OCI-LY1 (cell line): ENCODE measurements around the gene SERINC5.
A peak's percentile ranks its signal among the peaks of the same experiment; 100 is the strongest.
"Not testable (repeated sequence)": the region's sequence is repeated elsewhere in the genome, so short reads cannot be mapped to it uniquely, and the experiment has no call there.

ENCODE experiments used
- H2AFZ ChIP-seq: fragments of 200-600 bp; sonication (generic), shearing (Covaris generic); 2 replicates; pipeline ENCODE4 v1.6.0; 2014; ENCODE audit warnings: antibody characterized with exemption, mild to moderate bottlenecking, low read length
- H3F3A ChIP-seq: fragments of 200-600 bp; sonication (generic), shearing (Covaris generic); 2 replicates; pipeline ENCODE4 v1.6.0; 2014; ENCODE audit warnings: mild to moderate bottlenecking, antibody characterized with exemption, low read length, moderate library complexity; ENCODE audit not compliant: insufficient read depth
- H3K27ac ChIP-seq: fragments of 200-600 bp; sonication (generic); 2 replicates; pipeline ENCODE4 v1.5.1; 2014; ENCODE audit warnings: low read length, mixed run types, mild to moderate bottlenecking, low read depth; ENCODE audit not compliant: poor library complexity, severe bottlenecking
- H3K27me3 ChIP-seq: fragments of 200-600 bp; sonication (generic); 2 replicates; pipeline ENCODE4 v1.6.0; 2014; ENCODE audit warnings: antibody characterized with exemption, mild to moderate bottlenecking, low read length, moderate library complexity; ENCODE audit not compliant: insufficient read depth
- H3K36me3 ChIP-seq: fragments of 200-600 bp; sonication (generic); 2 replicates; pipeline ENCODE4 v1.6.1; 2014; ENCODE audit warnings: mild to moderate bottlenecking, antibody characterized with exemption, low read length, moderate library complexity, mixed read lengths; ENCODE audit not compliant: insufficient read depth
- H3K4me1 ChIP-seq: fragments of 200-600 bp; sonication (generic); 2 replicates; pipeline ENCODE4 v1.5.1; 2014; ENCODE audit warnings: mild to moderate bottlenecking, low read length, moderate library complexity; ENCODE audit not compliant: insufficient read depth, severe bottlenecking
- H3K4me2 ChIP-seq: fragments of 200-600 bp; sonication (generic), shearing (Covaris generic); 2 replicates; pipeline ENCODE4 v1.6.1; 2014; ENCODE audit warnings: low read length
- H3K4me3 ChIP-seq: fragments of 200-600 bp; sonication (generic); 2 replicates; pipeline ENCODE4 v1.5.1; 2014; ENCODE audit warnings: low read length, low read depth, mild to moderate bottlenecking, mixed read lengths; ENCODE audit not compliant: poor library complexity, severe bottlenecking
- H3K79me2 ChIP-seq: fragments of 200-600 bp; shearing (Covaris generic); 2 replicates; pipeline ENCODE4 v1.6.1; 2016; ENCODE audit warnings: mixed run types, low read length, mixed read lengths; ENCODE audit not compliant: insufficient read depth
- H3K9ac ChIP-seq: fragments of 200-600 bp; sonication (generic), shearing (Covaris generic); 2 replicates; pipeline ENCODE4 v1.6.1; 2014; ENCODE audit warnings: mild to moderate bottlenecking, low read length, mixed read lengths
- H3K9me2 ChIP-seq: fragments of 200-600 bp; sonication (generic), shearing (Covaris generic); 2 replicates; pipeline ENCODE4 v1.6.1; 2014; ENCODE audit warnings: low read depth, mild to moderate bottlenecking, low read length, mixed read lengths
- H3K9me3 ChIP-seq: fragments of 200-600 bp; shearing (Covaris generic); 2 replicates; pipeline ENCODE4 v1.6.1; 2014; ENCODE audit warnings: low read length, mixed read lengths
- H4K20me1 ChIP-seq: fragments of 200-600 bp; sonication (generic), shearing (Covaris generic); 2 replicates; pipeline ENCODE4 v1.6.0; 2016; ENCODE audit warnings: mild to moderate bottlenecking, low read length; ENCODE audit not compliant: insufficient read depth
- EZH2 ChIP-seq: fragments of 200-600 bp; sonication (generic), shearing (Covaris generic); IDR thresholded peaks from 2 replicates; pipeline ENCODE4 v1.8.0; 2017; ENCODE audit warnings: borderline replicate concordance, mixed run types, mild to moderate bottlenecking, antibody characterized with exemption, low read length, moderate library complexity, mixed read lengths
- TF ChIP-seq, protein P1 (sequence below): fragments of 200-600 bp; sonication (generic), shearing (Covaris generic); IDR thresholded peaks from 2 replicates; pipeline ENCODE4 v1.5.1; 2017; ENCODE audit warnings: mild to moderate bottlenecking, antibody characterized with exemption, low read length, moderate library complexity, mixed read lengths

The SERINC5 gene

DNA sequence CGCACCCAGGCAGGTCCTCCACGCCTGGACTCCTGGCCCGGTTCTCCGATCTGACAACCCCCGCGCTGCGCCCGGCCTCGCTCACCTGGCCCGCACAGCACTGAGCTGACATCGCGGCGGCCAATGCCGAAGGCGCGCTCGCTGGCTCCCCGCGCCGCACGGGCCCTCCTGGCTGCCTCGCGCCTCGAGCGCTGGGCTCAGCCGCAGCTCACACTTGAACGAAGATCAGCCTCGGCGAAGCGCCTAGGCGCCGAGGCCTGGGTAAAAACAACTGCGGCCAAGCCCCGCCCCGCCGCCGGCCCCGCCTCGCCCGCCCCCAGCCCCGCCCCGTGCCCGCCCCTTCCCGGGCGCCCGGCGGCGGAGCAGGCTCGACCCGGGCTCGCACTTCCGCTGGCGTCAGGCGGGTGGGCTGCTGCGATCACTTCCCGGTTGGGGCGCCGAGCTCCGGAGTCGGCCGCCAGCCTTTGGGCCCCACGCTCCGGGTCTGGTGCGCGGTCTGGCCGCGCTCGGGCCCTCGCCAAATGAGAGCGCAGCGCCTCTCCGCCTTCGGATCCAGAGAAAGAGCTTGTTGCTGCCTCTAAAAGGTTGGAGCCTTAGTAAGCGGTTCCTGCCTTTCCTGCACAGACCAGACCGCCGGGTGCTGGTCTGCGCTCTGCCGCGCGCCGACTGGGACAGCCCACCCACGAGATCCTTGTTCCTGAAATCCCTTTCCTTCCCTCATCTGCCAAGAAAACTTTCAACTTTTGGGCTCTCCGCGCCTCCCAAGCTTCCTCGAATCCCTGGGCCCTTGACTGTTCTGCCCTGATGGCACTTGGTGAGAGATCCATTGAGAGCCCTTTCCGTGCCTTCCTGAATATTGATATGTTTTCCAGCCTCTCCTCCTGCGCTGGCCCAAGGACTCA, at the start of gene SERINC5:
Gene SERINC5, minus strand, starts transcription at position 238 of the 902 bp plus-strand sequence. Its CDS starts 126 bp downstream, at position 112.
- TF ChIP-seq EZH2: no peak
- TF ChIP-seq, protein P1, sequence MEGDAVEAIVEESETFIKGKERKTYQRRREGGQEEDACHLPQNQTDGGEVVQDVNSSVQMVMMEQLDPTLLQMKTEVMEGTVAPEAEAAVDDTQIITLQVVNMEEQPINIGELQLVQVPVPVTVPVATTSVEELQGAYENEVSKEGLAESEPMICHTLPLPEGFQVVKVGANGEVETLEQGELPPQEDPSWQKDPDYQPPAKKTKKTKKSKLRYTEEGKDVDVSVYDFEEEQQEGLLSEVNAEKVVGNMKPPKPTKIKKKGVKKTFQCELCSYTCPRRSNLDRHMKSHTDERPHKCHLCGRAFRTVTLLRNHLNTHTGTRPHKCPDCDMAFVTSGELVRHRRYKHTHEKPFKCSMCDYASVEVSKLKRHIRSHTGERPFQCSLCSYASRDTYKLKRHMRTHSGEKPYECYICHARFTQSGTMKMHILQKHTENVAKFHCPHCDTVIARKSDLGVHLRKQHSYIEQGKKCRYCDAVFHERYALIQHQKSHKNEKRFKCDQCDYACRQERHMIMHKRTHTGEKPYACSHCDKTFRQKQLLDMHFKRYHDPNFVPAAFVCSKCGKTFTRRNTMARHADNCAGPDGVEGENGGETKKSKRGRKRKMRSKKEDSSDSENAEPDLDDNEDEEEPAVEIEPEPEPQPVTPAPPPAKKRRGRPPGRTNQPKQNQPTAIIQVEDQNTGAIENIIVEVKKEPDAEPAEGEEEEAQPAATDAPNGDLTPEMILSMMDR: no peak
- H3K9ac ChIP-seq: peak within 1 kb of the TSS; percentile 95
- H2AFZ ChIP-seq: no peak within 1 kb of the TSS
- H3K27ac ChIP-seq: peak within 1 kb of the TSS; percentile 74
- no peaks in the 10 kb centered on the region; the same call in 1 of the 2 replicates for H3F3A ChIP-seq
- peaks cover 50% of the 10 kb centered on the region for H3K79me2 ChIP-seq
- H3K4me3 ChIP-seq: peak within 1 kb of the TSS; percentile 81
- H3K4me1 ChIP-seq: peaks cover 46% of the 10 kb centered on the region
- peaks cover 34% of the 10 kb centered on the region; the same call in 1 of the 2 replicates for H3K36me3 ChIP-seq
- H3K27me3 ChIP-seq: no peaks in the 10 kb centered on the region
- peak within 1 kb of the TSS; percentile 90 for H3K4me2 ChIP-seq
- H3K9me3 ChIP-seq: no peaks in the 10 kb centered on the region
- H3K9me2 ChIP-seq: no peaks in the 10 kb centered on the region
- no peaks in the 10 kb centered on the region for H4K20me1 ChIP-seq

DNA sequence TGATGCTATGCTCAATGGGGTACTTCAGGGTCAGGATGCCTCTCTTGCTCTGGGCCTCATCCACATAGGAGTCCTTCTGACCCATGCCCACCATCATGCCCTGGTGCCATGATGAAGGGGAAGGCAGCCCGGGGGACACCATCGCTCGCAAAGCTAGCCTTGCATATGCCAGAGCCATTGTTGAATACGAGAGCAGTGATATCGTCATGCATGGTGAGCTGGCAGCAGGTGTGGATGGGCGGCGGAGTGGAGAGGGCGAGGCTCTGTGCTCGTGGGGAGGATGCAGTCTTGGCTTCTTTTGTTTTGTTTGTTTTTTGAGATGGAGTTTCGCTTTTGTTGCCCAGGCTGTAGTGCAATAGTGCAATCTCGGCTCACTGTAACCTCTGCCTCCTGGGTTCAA, 46.8 kb upstream of the SERINC5 start:
- no peaks in the 10 kb centered on the region for H3F3A ChIP-seq

DNA sequence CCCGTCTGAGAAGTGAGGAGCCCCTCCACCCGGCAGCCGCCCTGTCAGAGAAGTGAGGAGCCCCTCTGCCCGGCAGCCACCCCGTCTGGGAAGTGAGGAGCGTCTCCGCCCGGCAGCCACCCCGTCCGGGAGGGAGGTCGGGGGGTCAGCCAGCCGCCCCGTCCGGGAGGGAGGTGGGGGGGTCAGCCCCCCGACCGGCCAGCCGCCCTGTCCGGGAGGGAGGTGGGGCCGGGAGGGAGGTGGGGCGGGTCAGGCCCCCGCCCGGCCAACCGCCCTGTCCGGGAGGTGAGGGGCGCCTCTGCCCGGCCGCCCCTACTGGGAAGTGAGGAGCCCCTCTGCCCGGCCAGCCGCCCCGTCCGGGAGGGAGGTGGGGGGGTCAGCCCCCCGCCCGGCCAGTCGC, 45.5 kb upstream of the SERINC5 start:
- not testable (repeated sequence) for H4K20me1 ChIP-seq, H2AFZ ChIP-seq, H3K9ac ChIP-seq, H3K9me2 ChIP-seq, H3F3A ChIP-seq, H3K4me3 ChIP-seq, H3K9me3 ChIP-seq, H3K4me1 ChIP-seq, H3K79me2 ChIP-seq, H3K27ac ChIP-seq, H3K27me3 ChIP-seq, H3K36me3 ChIP-seq, H3K4me2 ChIP-seq

More for the DNA sequence above, 46.8 kb upstream of the SERINC5 start:
- Histone ChIP-seq H3K4me2 (no peak overlapping the region), H3K4me3 (no peak overlapping the region), H3K9me2 (no peaks in the 10 kb centered on the region), H3K4me1 (peaks cover 4% of the 10 kb centered on the region), H2AFZ (no peak overlapping the region), H3K27ac (no peak overlapping the region), H3K36me3 (no peaks in the 10 kb centered on the region), H3K79me2 (no peaks in the 10 kb centered on the region), H3K27me3 (no peaks in the 10 kb centered on the region), H3K9ac (no peak overlapping the region), H4K20me1 (no peaks in the 10 kb centered on the region), H3K9me3 (no peaks in the 10 kb centered on the region)
- TF ChIP-seq EZH2: no peak
- TF ChIP-seq, protein P1: no peak

DNA sequence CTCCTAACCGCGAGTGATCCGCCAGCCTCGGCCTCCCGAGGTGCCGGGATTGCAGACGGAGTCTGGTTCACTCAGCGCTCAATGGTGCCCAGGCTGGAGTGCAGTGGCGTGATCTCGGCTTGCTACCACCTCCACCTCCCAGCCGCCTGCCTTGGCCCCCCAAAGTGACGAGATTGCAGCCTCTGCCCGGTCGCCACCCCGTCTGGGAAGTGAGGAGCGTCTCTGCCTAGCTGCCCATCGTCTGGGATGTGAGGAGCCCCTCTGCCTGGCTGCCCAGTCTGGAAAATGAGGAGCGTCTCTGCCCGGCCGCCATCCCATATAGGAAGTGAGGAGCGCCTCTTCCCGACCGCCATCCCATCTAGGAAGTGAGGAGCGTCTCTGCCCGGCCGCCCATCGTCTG, 44.9 kb upstream of the SERINC5 start:
- not testable (repeated sequence) for H3K36me3 ChIP-seq, H3K9me3 ChIP-seq, H3K27ac ChIP-seq, H3K4me1 ChIP-seq, H4K20me1 ChIP-seq, H3F3A ChIP-seq, H3K79me2 ChIP-seq, H3K4me3 ChIP-seq, H3K4me2 ChIP-seq, H3K27me3 ChIP-seq, H2AFZ ChIP-seq, H3K9me2 ChIP-seq, H3K9ac ChIP-seq
